SK-N-MC (cell line): Measurements from ENCODE around the gene RTN4RL1.

ENCODE experiments used
- EZH2 ChIP-seq: fragments of 200-600 bp; sonication (generic); IDR thresholded peaks from one replicate; pipeline ENCODE4 v1.6.1; 2017; ENCODE audit warnings: antibody characterized with exemption
- POLR2AphosphoS5 ChIP-seq: IDR thresholded peaks from 2 replicates; pipeline ENCODE4 v1.6.1; 2012; ENCODE audit warnings: mild to moderate bottlenecking, low read depth, low read length, borderline replicate concordance

DNA sequence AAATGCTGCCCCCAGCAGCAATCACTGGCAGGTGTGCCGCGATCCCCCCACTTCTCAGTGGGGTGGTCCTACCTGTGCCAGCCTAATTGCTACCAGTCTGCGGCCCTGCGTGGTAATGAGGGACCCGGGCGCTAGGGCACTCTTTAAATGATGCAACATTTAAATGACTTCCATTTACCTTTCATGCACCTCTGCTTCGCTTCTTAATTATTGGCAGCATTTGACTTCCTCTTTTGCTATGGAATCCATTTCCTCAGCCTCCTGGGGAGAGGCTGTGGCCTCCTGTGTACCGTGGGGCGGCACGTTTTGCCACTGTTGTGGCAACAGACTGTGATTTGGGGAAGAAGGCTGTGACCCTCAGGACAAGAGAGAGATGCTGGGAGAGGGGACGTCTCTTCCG, 109.2 kb downstream of the RTN4RL1 start:
- no peak for TF ChIP-seq POLR2AphosphoS5
- TF ChIP-seq EZH2: no peak
